GM12873 (cell line): Measurements from ENCODE around the gene SATB2.

ENCODE experiments used
- CTCF ChIP-seq: IDR thresholded peaks from 2 replicates; pipeline ENCODE4 v1.5.1; 2012; ENCODE audit warnings: low read depth, mild to moderate bottlenecking, moderate library complexity, low read length, control low read depth; ENCODE audit not compliant: insufficient read depth; ENCODE audit errors: missing control alignments

SATB2 gene

GRCh38 chr2:199469514-199470360, 12.0 kb upstream of the SATB2 start:
- no peak for TF ChIP-seq CTCF

GRCh38 chr2:199468561-199469513, 11.1 kb upstream of the SATB2 start:
- no peak for TF ChIP-seq CTCF

- TF ChIP-seq CTCF: no peak
Observed at GRCh38 chr2:199467066-199467822, 9.5 kb upstream of the SATB2 start.

- no peak for TF ChIP-seq CTCF
Observed at GRCh38 chr2:199466692-199467065, 8.9 kb upstream of the SATB2 start.

GRCh38 chr2:199465988-199466691, 8.4 kb upstream of the SATB2 start:
- no peak for TF ChIP-seq CTCF

GRCh38 chr2:199465390-199465789, 7.7 kb upstream of the SATB2 start:
- TF ChIP-seq CTCF: no peak
